Neutrophil (primary cell): ENCODE data around the gene IRX4.

Source experiments
- H3K27ac ChIP-seq: fragments of 200-600 bp; sonication (generic); 2 replicates; pipeline ENCODE4 v1.5.1; 2016; ENCODE audit warnings: mild to moderate bottlenecking, moderate library complexity
- H3K27me3 ChIP-seq: fragments of 200-600 bp; sonication (generic); 2 replicates; pipeline ENCODE4 v1.6.0; 2016; ENCODE audit warnings: mild to moderate bottlenecking
- H3K36me3 ChIP-seq: fragments of 200-600 bp; sonication (generic); 2 replicates; pipeline ENCODE4 v1.5.1; 2017
- H3K4me1 ChIP-seq, 2 experiments: fragments of 200-600 bp in 1 of 2; sonication (generic) in 1 of 2; 1 replicate in 1 of 2; 2 replicates in 1 of 2; pipeline versions ENCODE4 v1.5.1 to v1.6.1; 2013 to 2016; ENCODE audit warnings: low read depth in 1 of 2, low read length in 1 of 2, mild to moderate bottlenecking in 1 of 2, moderate library complexity in 1 of 2; ENCODE audit not compliant: control insufficient read depth in 1 of 2, insufficient read depth in 1 of 2
- H3K4me3 ChIP-seq, 2 experiments: fragments of 200-600 bp in 1 of 2; sonication (generic) in 1 of 2; 1 replicate in 1 of 2; 2 replicates in 1 of 2; pipeline ENCODE4 v1.5.1; 2013 to 2016; ENCODE audit warnings: low read depth in 1 of 2, low read length in 1 of 2, mild to moderate bottlenecking in 1 of 2, moderate library complexity in 1 of 2
- H3K9me3 ChIP-seq: fragments of 200-600 bp; sonication (generic); 2 replicates; pipeline ENCODE4 v1.5.1; 2016
- CTCF ChIP-seq: fragments of 200-600 bp; sonication (generic); IDR thresholded peaks from 2 replicates; pipeline ENCODE4 v1.5.1; 2016; ENCODE audit warnings: antibody characterized with exemption

IRX4 gene

GRCh38 chr5:1877103-1878049 is 5.3 kb downstream of the IRX4 start:
- no peak for TF ChIP-seq CTCF
- Histone ChIP-seq H3K27me3 (peaks cover 100% of the 10 kb centered on the region), H3K36me3 (no peaks in the 10 kb centered on the region), H3K4me3 (no peak overlapping the region), H3K27ac (no peak overlapping the region), H3K9me3 (no peaks in the 10 kb centered on the region), H3K4me1 (no peaks in the 10 kb centered on the region)

DNA sequence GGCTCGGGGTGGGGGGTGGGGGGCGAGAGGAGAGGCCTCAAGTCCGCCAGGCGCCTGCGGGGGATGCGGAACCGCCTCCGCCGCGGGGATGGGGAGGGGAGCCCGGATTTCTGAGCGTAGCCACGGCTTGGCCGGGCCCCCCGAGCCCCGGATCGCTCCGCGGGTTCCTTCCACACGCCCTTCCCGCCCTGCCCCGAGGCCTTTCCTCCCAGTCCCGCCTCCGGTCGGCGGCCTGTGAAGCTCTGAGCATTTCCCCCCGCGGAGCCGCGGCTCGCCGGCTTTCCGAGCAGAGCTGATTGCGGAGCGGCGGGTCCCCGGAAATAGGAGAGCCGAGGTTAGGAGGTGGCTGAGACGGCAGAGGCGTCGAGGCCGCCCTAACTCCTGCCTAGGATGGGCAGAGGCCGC is 6.1 kb downstream of the IRX4 start:
- Histone ChIP-seq H3K27ac (no peak overlapping the region), H3K4me1 (no peaks in the 10 kb centered on the region), H3K9me3 (no peaks in the 10 kb centered on the region), H3K4me3 (no peak overlapping the region), H3K27me3 (peaks cover 100% of the 10 kb centered on the region), H3K36me3 (no peaks in the 10 kb centered on the region)
- no peak for TF ChIP-seq CTCF

DNA sequence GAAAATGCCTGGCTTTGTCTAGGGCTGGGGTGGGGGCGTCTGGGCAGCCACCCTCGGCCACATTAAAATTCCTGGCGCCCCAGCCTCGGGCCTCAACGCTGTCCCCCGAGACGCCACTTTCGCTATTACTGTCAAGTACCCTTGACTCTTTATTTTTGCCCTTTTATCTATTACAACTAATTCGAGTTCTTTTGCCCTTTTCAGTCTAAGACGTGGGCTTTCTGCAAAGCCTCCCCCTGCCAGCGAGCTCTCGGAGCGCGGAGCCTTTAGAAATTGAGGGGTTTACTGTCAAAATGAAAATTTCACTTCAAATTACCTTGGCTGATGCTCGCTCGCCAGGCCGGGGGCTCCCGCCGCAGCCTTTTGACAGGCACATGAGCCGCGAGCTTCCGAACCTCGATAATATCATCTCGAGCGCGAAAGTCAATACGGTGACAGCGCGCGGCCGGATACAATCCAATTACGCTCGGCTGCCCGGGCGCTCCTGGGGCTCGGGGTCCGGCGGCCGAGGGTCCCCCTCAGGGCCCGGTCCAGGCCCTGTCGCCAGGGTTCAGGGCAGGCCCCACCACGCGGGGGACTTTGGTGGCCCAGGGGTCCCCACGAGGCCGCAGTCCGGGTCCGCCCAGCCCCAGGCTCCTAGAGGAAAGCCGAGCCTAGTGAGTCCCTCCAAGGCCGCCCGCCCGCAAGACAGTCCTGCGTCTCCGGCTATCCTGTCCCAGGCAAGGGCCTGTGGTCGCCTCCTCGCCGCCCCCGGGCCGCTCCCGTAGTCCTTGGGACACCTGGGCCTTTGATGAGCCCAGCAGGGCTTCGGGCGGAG is 6.7 kb downstream of the IRX4 start:
- peaks cover 99% of the 10 kb centered on the region for H3K27me3 ChIP-seq
- no peaks in the 10 kb centered on the region for H3K4me1 ChIP-seq
- H3K36me3 ChIP-seq, result no peaks in the 10 kb centered on the region
- H3K27ac ChIP-seq, result no peak overlapping the region
- H3K4me3 ChIP-seq, result no peak overlapping the region
- no peaks in the 10 kb centered on the region for H3K9me3 ChIP-seq
- no peak for TF ChIP-seq CTCF

DNA sequence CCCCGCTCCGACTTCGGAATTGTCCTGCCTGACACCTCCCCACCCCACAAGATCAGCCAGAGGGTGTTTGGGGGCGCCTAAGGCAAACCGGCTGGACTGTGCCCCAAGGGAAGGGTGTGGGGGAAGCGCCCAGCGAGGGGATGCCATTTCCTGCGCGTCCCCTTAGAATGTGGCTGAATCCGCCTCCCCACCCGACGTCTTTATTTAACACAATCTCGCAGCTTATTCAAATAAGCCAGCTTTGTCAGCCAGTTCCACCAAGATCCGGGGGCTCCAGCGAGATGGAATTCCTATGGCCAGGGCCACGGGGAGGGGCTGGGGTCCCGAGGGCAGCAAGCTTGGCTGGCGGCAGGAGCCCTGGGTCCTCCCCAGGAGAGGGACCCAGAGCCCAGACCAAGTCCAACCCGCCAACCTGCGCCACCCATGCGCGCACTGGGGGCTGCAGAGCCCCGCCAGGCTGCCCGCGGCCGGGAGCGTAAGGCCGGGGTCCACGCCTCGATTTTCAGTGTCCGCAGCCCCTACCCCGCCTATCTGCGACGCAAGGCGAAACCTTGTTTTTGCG is 7.4 kb downstream of the IRX4 start:
- Histone ChIP-seq H3K36me3 (no peaks in the 10 kb centered on the region), H3K4me1 (no peaks in the 10 kb centered on the region), H3K27me3 (peaks cover 92% of the 10 kb centered on the region), H3K27ac (no peak overlapping the region), H3K9me3 (no peaks in the 10 kb centered on the region), H3K4me3 (no peak overlapping the region)
- TF ChIP-seq CTCF, result no peak

DNA sequence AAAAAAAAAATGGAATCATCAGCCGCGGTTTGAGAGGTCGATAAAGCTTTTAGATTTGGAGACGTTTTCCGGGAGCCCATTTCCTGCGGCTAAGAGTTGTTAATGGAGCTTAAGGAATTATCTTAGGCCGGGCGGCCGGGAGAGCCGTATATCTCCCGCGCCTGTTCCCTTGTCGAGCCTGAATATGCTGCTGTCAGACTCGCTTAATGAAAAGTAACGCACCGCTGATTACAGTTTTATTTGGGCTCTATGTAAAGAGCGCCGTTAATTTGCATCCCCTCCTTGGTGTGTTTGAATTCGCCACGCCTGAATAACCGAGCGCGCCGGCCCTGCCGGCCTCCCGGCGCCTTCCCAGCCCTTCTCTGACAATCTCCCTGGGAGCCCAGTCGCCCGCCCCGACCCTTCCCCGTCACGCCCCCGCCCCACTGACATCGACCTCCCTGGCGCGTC is 7.9 kb downstream of the IRX4 start:
- TF ChIP-seq CTCF, result no peak
- H3K27ac ChIP-seq, result no peak overlapping the region
- H3K36me3 ChIP-seq, result no peaks in the 10 kb centered on the region
- H3K4me3 ChIP-seq, result no peak overlapping the region
- no peaks in the 10 kb centered on the region for H3K9me3 ChIP-seq
- H3K4me1 ChIP-seq, result no peaks in the 10 kb centered on the region
- H3K27me3 ChIP-seq, result peaks cover 86% of the 10 kb centered on the region
